Amygdala (tissue), 56 donors: ENCODE measurements around the gene TNRC6C.
"Not testable (repeated sequence)": the region's sequence is repeated elsewhere in the genome, so short reads cannot be mapped to it uniquely, and the experiment has no call there.

ENCODE experiments used
- DNase-seq, 56 donors: peaks; one replicate each; lab custom pipeline; 2025; lab: John Stamatoyannopoulos, UW

TNRC6C gene

DNA sequence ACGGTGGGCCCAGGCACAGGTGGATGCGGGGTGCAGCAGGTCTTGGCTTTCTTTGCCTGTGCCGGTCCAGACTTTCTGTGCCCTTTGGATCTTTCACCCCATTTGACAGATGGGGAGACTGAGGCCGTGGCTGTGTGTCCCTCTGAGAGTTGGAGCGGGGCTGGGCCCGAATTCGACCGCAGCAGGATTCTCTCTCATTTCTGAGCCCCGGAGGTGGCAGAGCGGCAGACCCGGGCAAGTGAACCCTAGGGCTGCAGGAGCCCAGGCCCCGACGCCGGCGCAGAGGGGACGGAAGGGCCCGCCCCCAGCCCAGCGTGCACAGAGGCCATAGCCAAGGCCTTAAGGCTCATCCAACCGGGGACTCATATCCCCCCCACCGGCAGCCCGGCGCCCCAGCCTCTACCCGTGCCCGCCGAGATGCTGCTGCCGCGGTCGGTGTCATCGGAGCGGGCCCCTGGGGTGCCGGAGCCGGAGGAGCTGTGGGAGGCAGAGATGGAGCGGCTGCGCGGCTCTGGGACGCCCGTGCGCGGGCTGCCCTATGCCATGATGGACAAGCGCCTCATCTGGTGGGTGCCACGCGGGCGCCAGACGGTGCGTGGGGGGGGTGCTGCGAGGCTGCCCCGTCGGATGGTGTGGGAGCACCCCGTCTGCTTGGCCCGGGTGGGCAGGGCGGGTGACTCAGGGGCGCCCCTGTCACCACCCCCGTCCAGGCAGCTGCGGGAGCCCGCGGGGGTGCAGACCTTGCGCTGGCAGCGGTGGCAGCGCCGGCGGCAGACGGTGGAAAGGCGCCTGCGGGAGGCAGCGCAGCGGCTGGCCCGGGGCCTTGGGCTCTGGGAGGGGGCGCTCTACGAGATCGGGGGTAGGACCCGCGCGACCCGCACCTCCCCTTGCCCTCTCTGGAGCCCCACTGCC lies 172.9 kb downstream of the TNRC6C start:
- DNase-seq = peak in 25 of 56 donors; percentile 17 to 69 (median 47)

DNA sequence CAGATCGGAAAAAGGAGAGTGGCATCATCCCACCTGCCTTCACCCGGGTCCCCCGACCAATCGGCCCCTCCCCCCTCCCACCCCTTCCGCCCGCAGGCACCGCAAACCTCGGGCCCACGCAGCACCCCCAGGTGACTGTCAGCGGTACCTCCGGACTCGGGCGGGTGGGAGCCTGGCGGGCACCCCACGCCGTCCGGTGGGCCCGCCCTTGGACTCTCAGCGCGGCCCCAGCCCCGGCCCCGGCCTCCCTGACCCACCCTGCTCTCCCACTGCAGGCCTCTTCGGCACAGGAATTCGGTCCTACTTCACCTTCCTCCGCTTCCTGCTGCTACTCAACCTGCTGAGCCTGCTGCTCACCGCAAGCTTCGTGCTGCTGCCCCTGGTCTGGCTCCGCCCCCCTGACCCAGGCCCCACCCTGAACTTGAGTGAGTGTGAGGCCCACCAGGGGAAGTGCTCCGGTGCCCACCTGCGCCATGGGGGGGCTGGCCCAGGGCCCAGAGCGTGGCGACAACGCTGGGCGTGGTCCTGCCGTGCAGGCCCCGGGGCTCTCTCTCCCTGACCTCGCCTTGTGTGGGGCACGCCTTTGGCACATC lies 173.7 kb downstream of the TNRC6C start:
- no peak for DNase-seq

DNA sequence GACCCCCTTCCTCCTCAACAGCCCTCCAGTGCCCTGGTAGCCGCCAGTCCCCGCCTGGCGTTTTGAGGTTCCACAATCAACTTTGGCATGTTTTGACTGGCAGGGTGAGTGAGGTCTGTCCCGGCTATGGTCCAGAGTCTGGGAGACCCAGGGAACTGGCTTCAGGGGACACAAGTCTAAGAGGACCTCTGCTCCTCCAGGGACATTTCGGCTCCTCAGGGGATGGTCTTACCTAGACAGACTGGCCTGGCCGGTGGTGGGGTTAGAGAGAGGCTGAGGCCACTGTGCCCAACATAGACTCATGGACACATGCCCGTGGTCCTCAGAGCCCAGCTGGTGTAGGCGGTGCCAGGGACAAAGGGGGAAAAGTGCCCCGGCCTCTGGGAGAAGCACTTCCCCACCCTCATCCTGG lies 174.3 kb downstream of the TNRC6C start:
- no peak for DNase-seq

DNA sequence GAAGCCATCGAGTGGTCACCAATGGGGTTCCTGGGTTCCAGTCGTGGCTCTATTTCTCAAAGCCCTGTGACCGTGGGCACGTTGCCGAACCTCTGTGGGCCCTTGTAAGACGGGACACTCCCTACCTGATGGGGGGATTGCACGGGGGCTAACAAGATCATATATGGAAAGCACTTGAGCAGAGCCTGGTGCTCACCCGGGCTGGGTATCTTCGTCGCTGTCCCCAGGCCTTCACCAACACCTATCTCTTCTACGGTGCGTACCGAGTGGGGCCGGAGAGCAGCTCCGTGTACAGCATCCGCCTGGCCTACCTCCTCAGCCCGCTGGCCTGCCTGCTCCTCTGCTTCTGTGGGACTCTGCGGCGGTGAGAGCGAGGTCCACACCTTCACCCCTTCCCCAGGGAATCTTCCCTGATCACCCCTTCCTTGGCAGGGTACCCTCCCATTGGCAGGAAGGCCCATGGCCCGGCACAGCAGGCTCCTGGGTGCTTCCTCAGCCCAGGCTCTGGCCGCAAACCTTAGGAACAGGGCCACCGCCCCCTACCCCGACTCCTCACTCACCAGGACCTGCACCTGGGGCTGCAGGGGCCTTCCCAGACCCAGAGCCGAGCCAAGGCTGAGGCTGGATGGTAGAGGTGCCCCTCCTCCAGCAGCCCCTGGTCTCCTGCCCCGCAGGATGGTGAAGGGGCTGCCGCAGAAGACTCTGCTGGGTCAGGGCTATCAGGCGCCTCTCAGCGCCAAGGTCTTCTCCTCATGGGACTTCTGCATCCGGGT lies 174.9 kb downstream of the TNRC6C start:
- no peak for DNase-seq

DNA sequence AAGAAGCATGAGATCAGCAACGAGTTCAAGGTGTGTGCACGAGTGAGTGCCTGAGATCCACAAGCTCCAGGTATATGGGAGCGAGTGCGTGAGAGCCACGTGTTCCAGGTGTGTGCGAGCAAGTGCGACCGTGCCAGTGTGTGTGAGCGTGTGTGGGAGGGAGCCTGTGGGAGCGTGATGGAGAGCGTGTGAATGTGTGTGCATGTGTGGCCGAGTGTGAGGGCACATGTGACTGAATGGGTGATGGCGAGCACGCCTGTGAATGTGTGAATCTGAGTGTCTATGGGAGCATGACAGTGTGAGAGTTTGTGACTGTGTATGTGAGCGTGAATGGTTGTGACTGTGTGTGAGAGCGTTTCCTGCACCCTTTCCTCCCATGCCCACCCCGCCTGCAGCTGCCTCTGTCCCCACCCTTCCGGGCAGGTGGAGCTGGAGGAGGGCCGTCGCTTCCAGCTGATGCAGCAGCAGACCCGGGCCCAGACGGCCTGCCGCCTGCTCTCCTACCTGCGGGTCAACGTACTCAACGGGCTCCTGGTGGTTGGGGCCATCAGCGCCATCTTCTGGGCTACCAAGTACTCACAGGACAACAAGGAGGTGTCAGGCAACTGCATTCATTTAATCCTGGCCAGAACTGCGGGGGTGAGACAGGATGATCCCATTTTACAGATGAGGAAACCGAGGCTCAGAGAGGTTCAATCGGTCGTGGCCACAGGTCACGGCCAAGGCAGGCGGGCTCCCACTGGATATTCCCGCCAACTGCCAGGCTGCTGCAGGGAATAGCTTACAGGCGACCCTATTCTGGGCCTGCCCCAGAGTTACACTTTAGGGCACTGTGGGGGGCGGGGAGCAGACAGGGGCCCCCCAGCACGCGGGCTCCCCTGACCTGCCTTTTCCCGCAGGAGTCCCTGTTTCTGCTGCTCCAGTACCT lies 175.7 kb downstream of the TNRC6C start:
- DNase-seq = peak in 16 of 56 donors; percentile 16 to 56 (median 37)

DNA sequence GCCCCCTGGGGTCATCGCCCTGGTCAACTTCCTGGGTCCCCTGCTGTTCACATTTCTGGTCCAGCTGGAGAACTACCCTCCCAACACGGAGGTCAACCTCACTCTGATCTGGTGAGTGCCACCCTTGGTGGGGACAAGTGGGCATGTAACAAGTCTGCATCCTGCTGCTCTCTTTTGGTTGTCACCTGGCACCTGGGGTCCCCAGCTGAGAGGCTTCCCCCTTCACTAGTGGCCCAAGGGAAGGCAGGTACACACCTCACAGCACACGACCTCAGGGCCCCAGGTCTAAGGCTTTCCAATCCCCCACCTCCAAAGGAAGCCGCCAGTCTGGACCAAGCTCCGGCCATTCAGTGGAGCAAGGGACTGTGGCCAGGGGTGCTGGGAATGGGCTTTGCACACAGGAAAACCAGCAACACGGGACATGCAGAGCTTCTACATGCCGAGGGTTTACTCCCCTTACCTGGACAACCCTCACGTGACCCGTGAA lies 176.4 kb downstream of the TNRC6C start:
- DNase-seq = no peak

DNA sequence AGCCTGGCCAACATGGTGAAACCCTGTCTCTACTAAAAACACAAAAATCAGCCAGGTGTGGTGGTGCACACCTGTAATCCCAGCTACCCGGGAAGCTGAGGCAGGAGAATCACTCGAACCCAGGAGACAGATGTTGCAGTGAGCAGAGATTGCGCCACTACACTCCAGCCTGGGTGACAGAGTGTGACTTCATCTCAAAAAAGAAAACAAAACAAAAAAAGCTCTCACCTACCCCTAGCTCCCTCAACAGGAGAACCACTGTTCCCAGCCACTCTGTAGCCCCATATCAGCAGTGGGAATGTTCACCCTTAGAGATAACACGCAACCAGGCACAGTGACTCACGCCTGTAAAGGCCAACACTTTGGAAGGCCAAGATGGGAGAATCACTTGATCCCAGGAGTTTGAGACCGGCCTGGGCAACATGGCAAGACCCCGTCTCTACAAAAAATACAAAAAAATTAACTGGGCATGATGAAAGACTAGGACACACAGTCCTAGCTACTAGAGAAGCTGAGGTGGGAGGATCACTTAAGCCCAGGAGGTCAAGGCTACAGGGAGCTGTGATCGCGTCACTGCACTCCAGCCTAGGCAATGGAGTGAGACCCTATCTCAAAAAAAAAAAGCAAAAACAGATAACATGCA lies 177.5 kb downstream of the TNRC6C start:
- DNase-seq = no peak

DNA sequence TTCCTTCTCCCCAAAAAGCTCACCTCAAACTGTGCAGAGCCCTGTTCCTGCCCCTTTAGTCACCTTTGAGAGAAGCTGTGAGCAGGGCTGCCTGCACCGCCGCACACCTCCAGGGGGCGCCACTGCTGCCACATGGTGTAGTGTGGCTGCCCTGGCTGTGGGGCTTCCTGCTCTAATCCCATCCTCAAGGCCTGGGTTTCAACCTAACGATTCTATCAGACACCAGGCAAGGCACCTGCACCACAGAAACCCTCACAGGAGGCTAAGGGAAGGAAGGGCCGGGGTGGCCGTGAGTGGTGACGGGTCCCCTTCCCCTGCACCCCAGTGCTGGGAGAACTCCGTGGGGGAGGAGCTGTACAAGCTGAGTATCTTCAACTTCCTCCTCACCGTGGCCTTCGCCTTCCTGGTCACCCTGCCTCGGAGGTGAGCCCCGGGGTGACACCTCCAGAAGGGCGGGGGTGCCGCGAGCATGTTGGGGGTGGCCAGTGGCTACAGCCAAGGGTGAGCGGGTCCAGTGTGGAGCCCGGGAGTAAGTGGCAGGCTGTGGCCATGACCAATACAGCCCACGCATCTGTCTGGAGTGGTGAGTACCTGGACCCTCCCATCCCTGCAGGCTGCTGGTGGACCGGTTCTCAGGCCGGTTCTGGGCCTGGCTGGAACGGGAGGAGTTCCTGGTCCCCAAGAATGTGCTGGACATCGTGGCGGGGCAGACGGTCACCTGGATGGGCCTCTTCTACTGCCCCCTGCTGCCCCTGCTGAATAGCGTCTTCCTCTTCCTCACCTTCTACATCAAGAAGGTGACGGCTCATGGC lies 179.1 kb downstream of the TNRC6C start:
- no peak for DNase-seq

DNA sequence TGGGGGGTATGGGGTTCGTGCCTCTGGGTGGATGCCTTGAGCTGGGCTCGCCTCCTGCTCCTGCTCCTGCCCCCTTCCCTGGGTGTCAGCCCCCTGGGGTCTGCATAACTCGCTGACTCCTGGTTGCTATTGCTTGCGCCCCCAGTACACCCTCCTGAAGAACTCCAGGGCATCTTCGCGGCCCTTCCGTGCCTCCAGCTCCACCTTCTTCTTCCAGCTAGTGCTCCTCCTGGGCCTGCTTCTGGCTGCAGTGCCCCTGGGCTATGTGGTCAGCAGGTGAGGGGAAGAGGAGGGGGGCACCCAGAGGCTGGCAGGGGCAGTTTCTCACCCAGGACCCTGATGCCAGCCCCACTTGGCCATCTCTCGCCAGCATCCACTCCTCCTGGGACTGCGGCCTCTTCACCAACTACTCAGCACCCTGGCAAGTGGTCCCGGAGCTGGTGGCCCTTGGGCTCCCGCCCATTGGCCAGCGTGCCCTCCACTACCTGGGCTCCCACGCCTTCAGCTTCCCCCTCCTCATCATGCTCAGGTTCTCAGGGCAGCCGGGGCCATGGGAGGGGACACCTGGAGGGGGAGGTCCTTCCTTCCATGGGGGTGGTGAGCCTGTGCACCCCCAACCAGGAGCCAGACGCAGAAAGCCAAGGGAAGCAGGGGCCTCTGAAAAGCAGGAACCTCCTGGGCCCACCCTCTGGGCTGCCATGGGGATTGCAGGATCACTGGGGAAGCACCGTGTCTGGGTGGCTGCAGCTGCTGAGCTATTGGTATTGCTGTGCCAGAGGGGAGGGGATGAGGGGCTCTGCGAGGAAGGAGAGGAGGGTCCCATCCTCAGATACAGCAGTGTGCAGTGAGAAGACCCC lies 179.9 kb downstream of the TNRC6C start:
- no peak for DNase-seq

DNA sequence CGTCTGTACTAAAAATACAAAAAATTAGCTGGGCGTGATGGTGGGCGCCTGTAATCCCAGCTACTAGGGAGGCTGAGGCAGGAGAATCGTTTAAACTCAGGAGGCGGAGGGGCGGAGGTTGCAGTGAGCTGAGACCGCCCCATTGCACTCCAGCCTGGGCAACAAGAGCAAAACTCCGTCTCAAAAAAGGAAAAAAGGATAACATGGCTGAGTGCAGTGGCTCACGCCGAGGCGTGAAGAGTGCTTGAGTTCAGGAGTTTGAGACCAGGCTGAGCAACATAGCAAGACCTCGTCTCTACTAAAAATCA lies 181.3 kb downstream of the TNRC6C start:
- not testable (repeated sequence) for DNase-seq

DNA sequence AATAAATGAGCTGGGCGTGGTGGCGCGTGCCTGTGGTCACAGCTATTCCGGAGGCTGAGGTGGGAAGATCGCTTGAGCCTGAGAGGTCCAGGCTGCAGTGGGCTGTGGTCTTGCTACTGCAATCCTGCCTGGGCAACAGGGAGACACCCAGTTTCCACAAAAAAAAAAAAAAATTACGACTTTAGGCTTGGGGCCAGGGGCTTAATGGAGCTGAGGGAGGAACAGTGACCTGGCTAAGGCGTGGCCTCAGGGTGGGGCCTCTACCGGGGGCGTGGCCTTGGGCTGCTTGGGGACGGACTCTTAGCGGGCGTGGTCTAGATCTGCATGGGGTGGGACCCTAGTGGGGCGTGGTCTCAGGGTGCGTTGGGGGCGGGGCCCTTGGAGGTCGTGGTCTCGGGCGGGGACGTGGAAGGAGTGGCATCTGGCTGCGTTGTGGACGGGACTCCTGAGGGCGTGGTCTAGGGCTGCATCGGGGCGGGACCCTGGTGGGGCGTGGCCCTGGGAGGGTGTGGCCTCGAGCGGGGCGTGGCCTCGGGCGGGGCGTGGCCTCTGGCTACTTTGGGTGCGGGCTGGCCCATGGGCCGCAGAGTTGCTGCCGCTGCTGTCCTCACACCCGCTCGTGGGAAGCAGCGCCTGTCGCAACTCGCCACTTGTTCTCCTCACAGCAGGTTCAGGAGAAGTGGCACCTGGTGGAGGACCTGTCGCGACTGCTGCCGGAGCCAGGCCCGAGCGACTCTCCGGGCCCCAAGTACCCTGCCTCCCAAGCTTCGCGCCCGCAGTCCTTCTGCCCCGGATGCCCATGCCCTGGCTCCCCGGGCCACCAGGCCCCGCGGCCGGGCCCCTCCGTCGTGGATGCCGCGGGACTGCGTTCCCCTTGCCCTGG lies 181.9 kb downstream of the TNRC6C start:
- peak in 15 of 56 donors; percentile 22 to 80 (median 35) for DNase-seq

DNA sequence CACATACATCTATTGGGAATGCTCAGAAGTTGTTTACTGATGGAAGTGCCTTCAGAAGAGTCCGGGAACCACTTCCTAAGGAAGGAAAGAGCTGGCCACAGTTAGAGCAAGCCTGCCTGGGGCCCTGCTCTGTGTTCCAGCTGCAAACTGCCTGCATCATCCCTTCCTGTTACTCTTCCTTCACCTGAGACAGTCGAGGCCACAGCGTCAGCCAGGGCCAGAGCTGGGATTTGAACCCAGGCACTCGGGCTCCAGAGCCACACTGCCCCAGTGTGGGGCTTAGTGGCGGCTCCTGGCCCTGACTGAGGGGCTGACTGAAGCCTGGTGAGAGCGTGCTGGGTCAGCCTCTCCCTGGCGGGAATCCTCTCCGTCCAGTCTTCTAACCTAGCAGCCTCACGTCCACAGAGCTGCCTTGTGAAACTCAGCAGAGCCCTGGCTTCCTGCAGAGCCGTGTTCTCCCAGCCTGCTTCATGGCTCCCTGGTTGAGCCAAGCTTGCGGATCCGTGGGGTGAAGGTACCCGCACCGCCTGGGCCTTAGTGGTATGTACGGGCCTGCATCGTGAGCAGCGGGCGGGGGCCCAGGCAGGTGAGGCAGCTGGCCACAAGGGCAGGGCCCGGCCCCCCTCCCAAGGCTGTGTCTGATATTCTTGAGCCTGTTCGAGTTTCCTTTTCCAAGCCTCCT lies 183.1 kb downstream of the TNRC6C start:
- no peak for DNase-seq

DNA sequence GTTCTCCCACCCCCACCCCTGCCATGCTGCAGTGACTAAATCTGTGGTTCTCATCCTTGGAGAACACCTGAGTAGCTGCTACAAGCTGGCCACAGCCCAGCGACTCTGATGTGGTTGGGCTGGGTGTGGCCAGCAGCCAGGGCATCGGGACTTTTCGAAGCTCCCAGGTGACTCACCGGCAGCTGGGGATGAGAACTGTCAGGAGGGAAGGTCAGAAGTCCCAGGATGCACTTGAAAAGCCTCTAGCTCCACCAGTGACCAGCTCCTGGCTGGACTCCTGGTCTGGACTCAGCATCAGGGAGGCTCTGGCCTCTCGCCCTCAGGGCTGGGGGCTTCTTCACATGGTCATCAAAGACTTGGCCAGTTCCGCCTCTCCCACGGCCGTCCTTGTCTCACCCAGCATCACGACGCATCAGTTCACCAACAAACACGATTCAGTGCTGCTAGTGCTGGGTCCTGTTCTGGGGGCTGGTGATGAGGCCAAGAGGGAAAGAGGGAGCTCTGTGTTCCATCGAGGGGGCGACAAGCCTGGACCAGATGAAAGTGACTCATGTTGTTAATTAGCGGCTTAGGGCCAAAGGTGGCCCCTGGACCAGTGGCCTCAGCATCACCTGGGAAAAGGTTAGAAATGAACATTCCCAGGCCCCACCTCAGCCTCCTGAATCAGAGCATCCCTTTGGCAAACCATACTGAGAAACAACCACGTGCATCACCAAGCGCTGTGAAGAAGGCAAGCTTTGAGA lies 183.8 kb downstream of the TNRC6C start:
- DNase-seq = no peak

DNA sequence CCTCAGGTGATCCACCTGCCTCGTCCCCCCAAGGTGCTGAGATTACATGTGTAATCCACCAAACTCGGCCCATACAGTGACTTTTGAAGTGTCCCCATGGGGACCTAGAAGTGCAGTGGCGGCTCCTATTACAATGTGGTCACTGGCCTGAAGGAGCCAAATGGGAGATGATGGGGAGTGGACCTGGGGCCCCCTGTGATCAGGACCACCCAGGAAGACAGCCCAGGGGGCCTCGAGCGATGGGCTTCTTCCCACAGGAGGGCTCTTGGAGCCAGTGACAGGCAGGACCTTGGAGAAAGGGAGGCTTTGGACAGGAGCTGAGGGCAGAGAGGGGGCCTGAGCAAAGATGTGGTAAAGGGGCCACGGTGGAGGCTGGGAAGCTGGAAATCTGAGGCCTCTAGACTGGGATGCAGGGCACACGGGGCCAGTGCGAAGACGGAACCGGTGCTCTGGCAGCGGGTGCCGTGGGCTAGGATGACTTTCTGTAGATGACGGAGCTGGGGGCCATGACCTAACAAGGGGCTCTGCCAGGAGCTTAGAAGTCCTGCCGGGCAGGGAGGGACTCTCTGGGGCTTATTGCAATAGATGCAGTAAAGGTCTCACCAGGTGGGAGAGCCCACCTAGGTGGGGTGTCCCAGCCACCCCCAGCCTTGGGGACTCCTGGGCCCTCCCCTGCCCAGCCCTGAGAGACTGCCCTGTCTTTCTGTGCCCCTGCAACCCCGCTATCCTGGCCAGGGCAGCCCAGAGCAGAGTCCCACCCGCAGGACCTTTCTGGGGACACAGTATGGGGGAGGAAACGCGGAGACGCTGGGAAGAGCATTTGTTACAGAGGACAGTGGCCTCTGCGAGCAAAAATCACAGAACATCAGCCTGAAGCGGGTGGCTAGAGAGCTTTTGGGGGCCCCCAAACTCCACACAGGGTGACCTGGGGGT lies 185.0 kb downstream of the TNRC6C start:
- no peak for DNase-seq
